Left lung (tissue), 10 donors: ENCODE measurements around the gene CDC42EP2. TPM values are rescaled to one million over a fixed set of nuclear protein-coding genes. Genes with fewer than 3 reads are reported as not detected.

Source experiments
- ATAC-seq: fragments of 200-7000 bp; cut with Tn5 transposase; one replicate; pipeline ENCODE4 v1.9.1; 2020; ENCODE audit warnings: moderate library complexity
- DNase-seq, 4 donors: peaks; one replicate each; pipeline ENCODE4 v3.0.0-alpha.2; 2013 to 2020
- H3K27ac ChIP-seq, 2 donors: fragments of 200-600 bp; sonication (generic) in 1 of 2; one replicate each; pipeline versions ENCODE4 v1.5.0 to v1.8.0; 2020 to 2021
- H3K27me3 ChIP-seq, 2 donors: fragments of 200-600 bp; sonication (generic) in 1 of 2; one replicate each; pipeline versions ENCODE4 v1.5.0 to v1.8.0; 2020 to 2021
- H3K36me3 ChIP-seq, 2 donors: fragments of 200-600 bp; sonication (generic) in 1 of 2; one replicate each; pipeline versions ENCODE4 v1.5.0 to v1.8.0; 2020 to 2021
- H3K4me1 ChIP-seq, 2 donors: fragments of 200-600 bp; one replicate each; pipeline ENCODE4 v1.8.0; 2021
- H3K4me3 ChIP-seq, 2 donors: fragments of 200-600 bp; sonication (generic) in 1 of 2; one replicate each; pipeline versions ENCODE4 v1.5.0 to v1.8.0; 2020 to 2021; ENCODE audit warnings: mild to moderate bottlenecking in 1 of 2
- H3K9me3 ChIP-seq, 2 donors: fragments of 200-600 bp; sonication (generic) in 1 of 2; one replicate each; pipeline versions ENCODE4 v1.5.0 to v1.8.0; 2020 to 2021
- CTCF ChIP-seq, 2 donors: fragments of 200-600 bp; sonication (generic) in 1 of 2; IDR thresholded peaks; one replicate each; pipeline versions ENCODE4 v1.5.0 to v1.8.0; 2021; ENCODE audit warnings: antibody characterized with exemption in 2 of 2
- intact Hi-C, 2 donors: fragments of 100-400 bp; cut with DNase I; formaldehyde crosslinking; loops; one replicate each; pipeline versions ENCODE4 v1.11.2 to v1.14.2; 2022
- polyA plus RNA-seq, 6 donors: library from polyadenylated mRNA; unstranded; fragments of 120-200 nt; gene quantifications; one replicate each; pipeline ENCODE4 v1.2.1, GENCODE V29; 2013; ENCODE audit not compliant: insufficient read length in 6 of 6
- total RNA-seq, 2 donors: library from RNA; stranded (reverse); fragmentation: NEBNext Ultra II Directional; extraction: Animal tissue kit (Norgen Biotek cat#: 25700); gene quantifications; one replicate each; pipeline ENCODE4 v1.2.1, GENCODE V29; 2021
- donor health status: DM: no; HTN: yes; CAD: no.
- donor health status: DM: no; HTN: no; CAD: no.

The CDC42EP2 gene
- total and polyA plus RNA-seq, 8 donors: 4.6 to 18.5 (median 9.2) TPM

GRCh38 chr11:65355013-65355775, 40.5 kb downstream of the CDC42EP2 start:
- Histone ChIP-seq H3K27me3 (peaks cover 0 to 23% of the 10 kb centered on the region in 2 donors), H3K27ac (peak overlapping the region in 1 of 2 donors; percentile 18), H3K4me3 (peak overlapping the region; percentile 49 to 71), H3K4me1 (peaks cover 10 to 21% of the 10 kb centered on the region in 2 donors), H3K9me3 (no peaks in the 10 kb centered on the region), H3K36me3 (peaks cover 0 to 26% of the 10 kb centered on the region in 2 donors)
- no peak for TF ChIP-seq CTCF (IDR thresholded peaks at IDR 0.05)
- DNase-seq: peak in 1 of 4 donors; percentile 89
- intact Hi-C loops: no loop called here
- peak; percentile 30 for ATAC-seq

- H3K27me3 ChIP-seq: peaks cover 0 to 23% of the 10 kb centered on the region in 2 donors
Measured at GRCh38 chr11:65355776-65356393, 41.2 kb downstream of the CDC42EP2 start.

GRCh38 chr11:65356394-65356972, 41.8 kb downstream of the CDC42EP2 start:
- peak in 1 of 4 donors; percentile 78 for DNase-seq
- intact Hi-C loops: no loop called here
- Histone ChIP-seq H3K36me3 (peaks cover 0 to 13% of the 10 kb centered on the region in 2 donors), H3K27ac (no peak overlapping the region), H3K4me3 (no peak overlapping the region), H3K27me3 (peaks cover 0 to 23% of the 10 kb centered on the region in 2 donors), H3K4me1 (peaks cover 10 to 21% of the 10 kb centered on the region in 2 donors), H3K9me3 (no peaks in the 10 kb centered on the region)
- no peak for TF ChIP-seq CTCF (IDR thresholded peaks at IDR 0.05)
- ATAC-seq: no peak

More at GRCh38 chr11:65355776-65356393, 41.2 kb downstream of the CDC42EP2 start:
- peak; percentile 1 for ATAC-seq
- H3K36me3 ChIP-seq: peaks cover 0 to 19% of the 10 kb centered on the region in 2 donors
- H3K27ac ChIP-seq: no peak overlapping the region
- H3K4me3 ChIP-seq: peak overlapping the region; percentile 49 to 71
- DNase-seq: peak in 2 of 4 donors; percentile 20 to 84
- peaks cover 10 to 21% of the 10 kb centered on the region in 2 donors for H3K4me1 ChIP-seq
- H3K9me3 ChIP-seq: no peaks in the 10 kb centered on the region
- no peak for TF ChIP-seq CTCF (IDR thresholded peaks at IDR 0.05)
- intact Hi-C loops: no loop called here

GRCh38 chr11:65357856-65358356, 43.2 kb downstream of the CDC42EP2 start:
- ATAC-seq: no peak
- TF ChIP-seq CTCF (IDR thresholded peaks at IDR 0.05): no peak
- H3K27ac ChIP-seq: no peak overlapping the region
- intact Hi-C loops: no loop called here
- no peak overlapping the region for H3K4me3 ChIP-seq
- H3K9me3 ChIP-seq: no peaks in the 10 kb centered on the region
- H3K4me1 ChIP-seq: peaks cover 10 to 31% of the 10 kb centered on the region in 2 donors
- no peak for DNase-seq
- H3K36me3 ChIP-seq: no peaks in the 10 kb centered on the region
- peaks cover 0 to 23% of the 10 kb centered on the region in 2 donors for H3K27me3 ChIP-seq
